Measurements from ENCODE around the gene GFPT2.

GFPT2 gene

DNA sequence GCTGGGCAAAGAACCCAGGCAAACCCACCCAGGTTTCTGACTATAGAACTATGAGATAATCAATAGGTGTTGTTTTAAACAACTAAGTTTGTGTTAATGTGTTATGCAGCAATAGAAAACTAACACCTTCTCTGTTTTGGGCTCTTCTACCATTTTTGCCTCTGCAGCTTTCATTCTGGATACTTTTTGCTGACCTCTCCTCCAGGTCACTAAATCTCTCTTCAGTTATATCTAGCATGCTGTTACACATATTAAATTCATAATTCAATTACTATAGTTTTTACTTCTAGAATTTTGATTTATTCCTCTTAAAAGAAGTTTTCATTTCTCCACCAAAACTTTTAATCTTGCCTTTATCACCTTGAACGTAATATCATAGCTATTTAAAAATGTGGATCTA, 78.4 kb downstream of the GFPT2 start:
- Histone ChIP-seq H3K27ac (ENCODE audit: poor library complexity, severe bottlenecking) (no peak overlapping the region), H3K4me1 (ENCODE audit: insufficient read depth, poor library complexity, severe bottlenecking) (no peaks in the 10 kb centered on the region), H3K36me3 (ENCODE audit: low read depth) (peaks cover 57% of the 10 kb centered on the region), H3K9me3 (ENCODE audit: severe bottlenecking) (peaks cover 7% of the 10 kb centered on the region), H3K4me3 (ENCODE audit: severe bottlenecking) (no peak overlapping the region), H3K27me3 (ENCODE audit: insufficient read depth, poor library complexity, severe bottlenecking) (no peaks in the 10 kb centered on the region)
- ATAC-seq (ENCODE audit: low read depth): no peak
- no peak for DNase-seq (ENCODE audit: low spot score)
- TF ChIP-seq, protein P1, sequence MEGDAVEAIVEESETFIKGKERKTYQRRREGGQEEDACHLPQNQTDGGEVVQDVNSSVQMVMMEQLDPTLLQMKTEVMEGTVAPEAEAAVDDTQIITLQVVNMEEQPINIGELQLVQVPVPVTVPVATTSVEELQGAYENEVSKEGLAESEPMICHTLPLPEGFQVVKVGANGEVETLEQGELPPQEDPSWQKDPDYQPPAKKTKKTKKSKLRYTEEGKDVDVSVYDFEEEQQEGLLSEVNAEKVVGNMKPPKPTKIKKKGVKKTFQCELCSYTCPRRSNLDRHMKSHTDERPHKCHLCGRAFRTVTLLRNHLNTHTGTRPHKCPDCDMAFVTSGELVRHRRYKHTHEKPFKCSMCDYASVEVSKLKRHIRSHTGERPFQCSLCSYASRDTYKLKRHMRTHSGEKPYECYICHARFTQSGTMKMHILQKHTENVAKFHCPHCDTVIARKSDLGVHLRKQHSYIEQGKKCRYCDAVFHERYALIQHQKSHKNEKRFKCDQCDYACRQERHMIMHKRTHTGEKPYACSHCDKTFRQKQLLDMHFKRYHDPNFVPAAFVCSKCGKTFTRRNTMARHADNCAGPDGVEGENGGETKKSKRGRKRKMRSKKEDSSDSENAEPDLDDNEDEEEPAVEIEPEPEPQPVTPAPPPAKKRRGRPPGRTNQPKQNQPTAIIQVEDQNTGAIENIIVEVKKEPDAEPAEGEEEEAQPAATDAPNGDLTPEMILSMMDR (IDR thresholded peaks at IDR 0.05; ENCODE audit: poor library complexity, severe bottlenecking): no peak

DNA sequence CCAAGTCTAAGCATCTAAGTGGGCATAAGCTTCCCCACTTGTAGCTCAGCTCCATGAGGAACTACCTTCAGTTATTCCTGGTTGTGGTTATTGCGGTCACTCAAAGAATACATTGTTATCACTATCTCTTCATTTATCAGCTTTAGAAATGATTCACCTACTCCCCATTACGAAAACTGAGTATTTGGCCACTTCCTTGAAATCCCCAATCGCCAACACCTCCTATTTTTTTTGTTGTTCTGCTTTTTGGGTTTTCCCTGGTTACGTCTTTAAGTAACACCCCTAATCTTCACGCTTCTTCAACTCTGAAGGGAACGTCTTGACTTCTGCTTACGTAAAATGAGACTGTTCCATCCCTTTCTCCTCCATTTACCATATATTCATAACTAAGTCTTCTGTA, 81.9 kb downstream of the GFPT2 start:
- no peaks in the 10 kb centered on the region for H3K4me1 ChIP-seq (ENCODE audit: insufficient read depth, poor library complexity, severe bottlenecking)
- no peaks in the 10 kb centered on the region for H3K27me3 ChIP-seq (ENCODE audit: insufficient read depth, poor library complexity, severe bottlenecking)
- no peak overlapping the region for H3K27ac ChIP-seq (ENCODE audit: poor library complexity, severe bottlenecking)
- ATAC-seq (ENCODE audit: low read depth): no peak
- H3K36me3 ChIP-seq (ENCODE audit: low read depth): peaks cover 51% of the 10 kb centered on the region
- H3K9me3 ChIP-seq (ENCODE audit: severe bottlenecking): peaks cover 8% of the 10 kb centered on the region
- no peak overlapping the region for H3K4me3 ChIP-seq (ENCODE audit: severe bottlenecking)
- no peak for DNase-seq (ENCODE audit: low spot score)
- TF ChIP-seq, protein P1 (IDR thresholded peaks at IDR 0.05; ENCODE audit: poor library complexity, severe bottlenecking): no peak

DNA sequence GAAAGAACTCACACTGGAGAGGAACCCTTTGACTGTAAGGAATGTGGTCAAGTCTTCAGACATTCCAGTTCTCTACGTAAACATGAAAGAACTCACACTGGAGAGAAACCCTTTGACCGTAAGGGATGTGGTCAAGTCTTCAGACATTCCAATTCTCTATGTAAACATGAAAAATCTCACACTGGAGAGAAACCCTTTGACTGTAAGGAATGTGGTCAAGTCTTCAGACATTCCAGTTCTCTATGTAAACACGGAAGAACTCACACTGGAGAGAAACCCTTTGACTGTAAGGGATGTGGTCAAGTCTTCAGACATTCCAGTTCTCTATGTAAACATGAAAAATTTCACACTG, 93.9 kb downstream of the GFPT2 start:
- TF ChIP-seq, protein P1 (IDR thresholded peaks at IDR 0.05; ENCODE audit: poor library complexity, severe bottlenecking): no peak
- Histone ChIP-seq H3K4me1 (ENCODE audit: insufficient read depth, poor library complexity, severe bottlenecking) (no peaks in the 10 kb centered on the region), H3K36me3 (ENCODE audit: low read depth) (peaks cover 68% of the 10 kb centered on the region), H3K4me3 (ENCODE audit: severe bottlenecking) (no peak overlapping the region), H3K27ac (ENCODE audit: poor library complexity, severe bottlenecking) (no peak overlapping the region), H3K9me3 (ENCODE audit: severe bottlenecking) (peaks cover 55% of the 10 kb centered on the region), H3K27me3 (ENCODE audit: insufficient read depth, poor library complexity, severe bottlenecking) (no peaks in the 10 kb centered on the region)
- DNase-seq (ENCODE audit: low spot score) (no peak), ATAC-seq (ENCODE audit: low read depth) (no peak)

DNA sequence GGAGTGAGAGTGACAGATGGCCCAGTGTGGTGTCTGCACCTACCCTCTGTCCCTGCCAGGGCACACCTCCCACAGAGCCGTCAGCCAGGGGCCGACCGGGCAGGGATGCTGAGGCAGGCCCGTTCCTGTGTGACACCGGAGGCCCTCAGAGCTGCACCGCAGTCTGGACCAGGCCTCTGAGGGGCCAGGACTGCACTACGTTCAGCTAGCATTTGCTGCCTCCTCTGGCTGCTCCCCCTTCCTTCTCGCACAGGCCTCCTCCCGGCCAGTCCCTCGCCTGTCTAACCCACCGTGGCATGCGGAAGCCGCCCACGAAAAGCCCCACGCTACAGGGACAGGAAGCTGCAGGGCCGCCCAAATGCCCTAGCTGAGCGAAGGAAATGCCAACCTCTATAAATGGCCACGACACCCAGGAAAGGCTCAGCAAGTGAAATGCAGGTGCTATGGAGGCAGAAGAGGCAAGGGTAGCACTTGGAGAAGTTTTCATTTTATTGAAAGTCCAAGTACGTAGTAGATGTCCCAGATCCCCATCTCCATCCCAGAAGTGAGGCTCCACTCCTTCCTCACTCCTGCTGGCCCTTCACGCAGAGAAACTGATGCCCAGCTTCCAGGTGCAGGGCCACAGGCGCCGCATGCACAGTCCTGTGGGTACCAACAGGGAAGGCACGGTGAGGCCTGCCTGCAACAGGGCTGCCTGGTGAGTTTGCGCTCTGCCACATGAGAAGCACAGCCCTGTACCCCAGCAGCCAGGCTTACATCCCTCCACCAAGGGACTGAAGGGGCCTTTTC, 99.9 kb downstream of the GFPT2 start:
- no peak overlapping the region for H3K4me3 ChIP-seq (ENCODE audit: severe bottlenecking)
- TF ChIP-seq, protein P1 (IDR thresholded peaks at IDR 0.05; ENCODE audit: poor library complexity, severe bottlenecking): no peak
- no peaks in the 10 kb centered on the region for H3K4me1 ChIP-seq (ENCODE audit: insufficient read depth, poor library complexity, severe bottlenecking)
- H3K27ac ChIP-seq (ENCODE audit: poor library complexity, severe bottlenecking): no peak overlapping the region
- peaks cover 64% of the 10 kb centered on the region for H3K9me3 ChIP-seq (ENCODE audit: severe bottlenecking)
- no peaks in the 10 kb centered on the region for H3K27me3 ChIP-seq (ENCODE audit: insufficient read depth, poor library complexity, severe bottlenecking)
- DNase-seq (ENCODE audit: low spot score): no peak
- H3K36me3 ChIP-seq (ENCODE audit: low read depth): peaks cover 60% of the 10 kb centered on the region
- no peak for ATAC-seq (ENCODE audit: low read depth)

DNA sequence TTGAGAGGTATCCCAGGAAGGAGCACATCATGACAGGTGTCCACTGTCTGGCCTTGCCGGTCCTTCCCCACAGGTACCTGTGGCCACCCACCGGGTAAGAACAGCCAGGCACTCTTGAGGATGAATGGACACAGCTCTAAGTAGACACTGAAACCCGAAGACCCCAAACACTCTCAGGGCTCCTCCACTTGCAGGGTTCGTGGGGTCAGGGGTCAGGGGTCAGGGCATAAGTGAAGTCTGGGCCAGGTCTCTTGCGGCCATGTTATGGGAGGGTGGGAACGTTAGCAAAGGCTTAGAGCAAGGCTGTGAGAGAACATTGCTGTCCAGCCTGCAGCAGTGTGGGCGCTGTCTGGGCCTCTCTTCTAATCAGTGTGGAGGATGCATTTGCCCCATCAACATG, 101.2 kb downstream of the GFPT2 start:
- TF ChIP-seq, protein P1 (IDR thresholded peaks at IDR 0.05; ENCODE audit: poor library complexity, severe bottlenecking): no peak
- no peak for ATAC-seq (ENCODE audit: low read depth)
- H3K4me1 ChIP-seq (ENCODE audit: insufficient read depth, poor library complexity, severe bottlenecking): no peaks in the 10 kb centered on the region
- no peak overlapping the region for H3K27ac ChIP-seq (ENCODE audit: poor library complexity, severe bottlenecking)
- no peak for DNase-seq (ENCODE audit: low spot score)
- peaks cover 51% of the 10 kb centered on the region for H3K9me3 ChIP-seq (ENCODE audit: severe bottlenecking)
- H3K27me3 ChIP-seq (ENCODE audit: insufficient read depth, poor library complexity, severe bottlenecking): no peaks in the 10 kb centered on the region
- H3K4me3 ChIP-seq (ENCODE audit: severe bottlenecking): no peak overlapping the region
- H3K36me3 ChIP-seq (ENCODE audit: low read depth): peaks cover 60% of the 10 kb centered on the region
